ENCODE data around the gene POLR3F.

- TF ChIP-seq POLR2A (IDR thresholded peaks at IDR 0.05; ENCODE audit: low read length) (no peak), GATA1 (IDR thresholded peaks at IDR 0.05; ENCODE audit: low read depth, low read length) (no peak)
Measured at GRCh38 chr20:18428490-18429173, 38.6 kb upstream of the POLR3F start.

All from erythroblast (primary cell).